Measurements from ENCODE around the gene SLC9A3.
"Not testable (repeated sequence)": the region's sequence is repeated elsewhere in the genome, so short reads cannot be mapped to it uniquely, and the experiment has no call there.

SLC9A3 gene

DNA sequence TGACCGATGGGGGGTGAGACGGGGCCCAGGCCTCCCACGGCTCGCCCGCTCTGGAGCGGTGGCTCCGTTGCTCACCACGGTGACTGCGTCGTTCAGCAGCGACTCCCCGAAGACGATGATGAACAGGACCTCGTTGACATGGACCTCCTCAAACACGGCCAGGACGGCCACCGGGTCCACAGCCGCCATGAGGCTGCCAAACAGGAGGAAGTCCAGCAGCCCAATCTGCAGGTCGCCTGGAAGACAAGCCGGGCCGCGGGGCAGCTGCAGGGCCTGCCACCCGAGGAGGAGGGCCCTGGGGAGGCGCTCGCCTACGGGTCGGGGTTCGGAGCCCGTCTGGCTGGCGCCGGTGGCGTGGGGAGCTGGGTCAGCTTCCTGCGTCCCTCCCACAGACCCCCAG, 36.0 kb downstream of the SLC9A3 start:
- H3K27me3 ChIP-seq (ENCODE audit: control insufficient read depth, low read length): no peaks in the 10 kb centered on the region
- no peak overlapping the region for H3K4me2 ChIP-seq (ENCODE audit: low read length)
- H3K27ac ChIP-seq (ENCODE audit: low read depth, low read length): no peak overlapping the region
- H3K36me3 ChIP-seq (ENCODE audit: control insufficient read depth, low read length): no peaks in the 10 kb centered on the region
- H3F3A ChIP-seq (ENCODE audit: control insufficient read depth, insufficient read depth): no peaks in the 10 kb centered on the region
- no peaks in the 10 kb centered on the region for H3K9me2 ChIP-seq (replicated peaks; ENCODE audit: control insufficient read depth, low read length)
- H3K4me1 ChIP-seq (ENCODE audit: control insufficient read depth, low read length): no peaks in the 10 kb centered on the region
- H3K79me2 ChIP-seq (ENCODE audit: control insufficient read depth, low read length): no peaks in the 10 kb centered on the region
- no peaks in the 10 kb centered on the region for H3K9me3 ChIP-seq (ENCODE audit: control insufficient read depth, insufficient read depth, low read length)
- H3K4me3 ChIP-seq (ENCODE audit: low read length): no peak overlapping the region
- no peak for TF ChIP-seq EZH2phosphoT487 (IDR thresholded peaks at IDR 0.05; ENCODE audit: borderline replicate concordance, low read length)
- H4K20me1 ChIP-seq (ENCODE audit: control insufficient read depth, insufficient read depth, low read depth, low read length): no peaks in the 10 kb centered on the region

DNA sequence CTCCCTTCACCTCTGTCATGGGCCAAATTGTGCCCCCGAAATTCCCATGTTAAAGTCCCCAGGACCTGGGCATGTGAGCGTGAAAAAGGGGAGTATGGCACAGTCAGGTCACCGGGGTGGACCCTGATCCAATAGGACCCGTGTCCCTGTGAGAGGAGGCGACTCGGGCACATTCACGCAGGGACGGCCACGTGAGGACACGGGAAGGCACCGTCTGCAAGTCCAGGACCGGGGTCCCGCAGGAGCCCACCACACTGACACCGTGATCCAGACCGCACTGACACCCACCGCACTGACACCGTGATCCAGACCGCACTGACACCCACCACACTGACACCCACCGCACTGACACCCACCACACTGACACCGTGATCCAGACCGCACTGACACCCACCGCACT, 37.7 kb downstream of the SLC9A3 start:
- H3K27me3 ChIP-seq (ENCODE audit: control insufficient read depth, low read length); H3K9me3 ChIP-seq (ENCODE audit: control insufficient read depth, insufficient read depth, low read length); H3F3A ChIP-seq (ENCODE audit: control insufficient read depth, insufficient read depth); H3K4me2 ChIP-seq (ENCODE audit: low read length); H3K9me2 ChIP-seq (replicated peaks; ENCODE audit: control insufficient read depth, low read length); H3K4me3 ChIP-seq (ENCODE audit: low read length); H4K20me1 ChIP-seq (ENCODE audit: control insufficient read depth, insufficient read depth, low read depth, low read length); H3K36me3 ChIP-seq (ENCODE audit: control insufficient read depth, low read length); H3K27ac ChIP-seq (ENCODE audit: low read depth, low read length); H3K79me2 ChIP-seq (ENCODE audit: control insufficient read depth, low read length); H3K4me1 ChIP-seq (ENCODE audit: control insufficient read depth, low read length): not testable (repeated sequence)

DNA sequence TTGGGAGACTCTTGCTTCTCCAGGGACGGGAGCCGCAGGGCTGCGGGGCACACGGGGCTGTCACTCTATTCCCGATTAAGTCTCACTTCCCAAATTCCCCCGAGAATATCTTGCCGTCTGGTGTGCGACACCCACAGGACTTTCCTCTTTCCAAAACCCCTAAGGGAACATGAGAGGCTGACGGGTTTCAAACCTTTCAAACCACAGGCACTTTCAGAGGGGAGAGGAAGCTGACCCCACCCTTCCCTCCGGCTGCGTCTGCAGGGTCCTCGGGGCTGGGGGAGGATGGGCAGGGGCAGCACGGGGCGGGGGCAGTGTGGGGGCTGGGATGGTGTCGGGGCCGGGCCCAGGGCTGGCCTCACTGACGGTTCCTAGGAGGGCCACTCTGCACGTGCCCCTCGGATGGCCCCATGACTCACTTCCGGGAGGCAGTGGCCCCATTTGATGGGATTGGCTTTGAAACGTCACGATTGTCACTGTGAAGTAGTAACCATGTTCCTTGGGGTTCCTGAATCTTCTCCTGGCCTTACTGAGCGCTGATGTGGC, 38.2 kb downstream of the SLC9A3 start:
- H3K79me2 ChIP-seq (ENCODE audit: control insufficient read depth, low read length): no peaks in the 10 kb centered on the region
- H3K27me3 ChIP-seq (ENCODE audit: control insufficient read depth, low read length): no peaks in the 10 kb centered on the region

DNA sequence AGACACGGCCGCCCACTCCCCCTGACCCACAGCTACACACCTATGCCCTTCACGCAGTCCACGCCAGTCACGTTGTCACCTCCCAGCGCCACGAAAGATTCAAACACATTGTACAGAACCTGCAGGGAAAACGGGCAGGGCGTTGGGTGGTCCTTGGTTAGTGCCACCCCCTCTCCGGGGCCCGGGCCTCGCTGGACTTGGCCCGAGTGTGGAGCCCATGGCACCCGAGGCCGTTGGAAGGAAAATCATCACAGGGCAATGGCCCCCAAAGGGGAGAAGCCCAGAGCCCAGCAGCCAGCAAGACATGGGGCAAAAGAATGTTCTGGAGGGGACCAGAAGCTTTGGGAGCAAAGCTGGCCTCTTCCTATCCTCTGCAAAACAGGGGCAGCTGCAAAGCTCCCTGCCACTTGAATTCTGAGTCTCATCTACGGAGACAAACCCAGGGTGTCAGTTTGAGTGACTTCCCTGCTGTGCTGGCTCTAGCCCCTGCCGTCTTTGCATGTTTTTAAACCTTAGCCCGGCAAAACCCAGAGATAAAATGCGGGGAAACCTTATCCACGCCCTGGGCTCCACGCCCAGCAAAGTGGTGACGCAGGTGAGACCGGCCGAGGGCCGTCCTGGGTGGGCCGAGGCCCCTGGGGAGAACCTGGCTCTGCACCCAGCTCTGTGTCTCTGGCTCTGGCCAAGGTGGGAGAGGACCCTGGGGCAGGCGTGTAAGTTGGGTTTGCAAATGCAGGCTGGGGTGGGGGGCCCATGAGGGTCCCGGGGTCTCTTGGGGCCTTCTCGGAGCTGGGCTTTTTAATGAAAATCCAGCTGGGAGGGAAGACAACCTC, 38.9 kb downstream of the SLC9A3 start:
- Histone ChIP-seq H3K36me3 (ENCODE audit: control insufficient read depth, low read length) (no peaks in the 10 kb centered on the region), H3F3A (ENCODE audit: control insufficient read depth, insufficient read depth) (no peaks in the 10 kb centered on the region), H3K79me2 (ENCODE audit: control insufficient read depth, low read length) (no peaks in the 10 kb centered on the region), H3K4me3 (ENCODE audit: low read length) (no peak overlapping the region), H3K4me1 (ENCODE audit: control insufficient read depth, low read length) (no peaks in the 10 kb centered on the region), H3K27ac (ENCODE audit: low read depth, low read length) (no peak overlapping the region), H3K9me2 (replicated peaks; ENCODE audit: control insufficient read depth, low read length) (no peaks in the 10 kb centered on the region), H3K9me3 (ENCODE audit: control insufficient read depth, insufficient read depth, low read length) (no peaks in the 10 kb centered on the region), H3K27me3 (ENCODE audit: control insufficient read depth, low read length) (no peaks in the 10 kb centered on the region), H3K4me2 (ENCODE audit: low read length) (no peak overlapping the region), H4K20me1 (ENCODE audit: control insufficient read depth, insufficient read depth, low read depth, low read length) (no peaks in the 10 kb centered on the region)
- TF ChIP-seq, protein P1, sequence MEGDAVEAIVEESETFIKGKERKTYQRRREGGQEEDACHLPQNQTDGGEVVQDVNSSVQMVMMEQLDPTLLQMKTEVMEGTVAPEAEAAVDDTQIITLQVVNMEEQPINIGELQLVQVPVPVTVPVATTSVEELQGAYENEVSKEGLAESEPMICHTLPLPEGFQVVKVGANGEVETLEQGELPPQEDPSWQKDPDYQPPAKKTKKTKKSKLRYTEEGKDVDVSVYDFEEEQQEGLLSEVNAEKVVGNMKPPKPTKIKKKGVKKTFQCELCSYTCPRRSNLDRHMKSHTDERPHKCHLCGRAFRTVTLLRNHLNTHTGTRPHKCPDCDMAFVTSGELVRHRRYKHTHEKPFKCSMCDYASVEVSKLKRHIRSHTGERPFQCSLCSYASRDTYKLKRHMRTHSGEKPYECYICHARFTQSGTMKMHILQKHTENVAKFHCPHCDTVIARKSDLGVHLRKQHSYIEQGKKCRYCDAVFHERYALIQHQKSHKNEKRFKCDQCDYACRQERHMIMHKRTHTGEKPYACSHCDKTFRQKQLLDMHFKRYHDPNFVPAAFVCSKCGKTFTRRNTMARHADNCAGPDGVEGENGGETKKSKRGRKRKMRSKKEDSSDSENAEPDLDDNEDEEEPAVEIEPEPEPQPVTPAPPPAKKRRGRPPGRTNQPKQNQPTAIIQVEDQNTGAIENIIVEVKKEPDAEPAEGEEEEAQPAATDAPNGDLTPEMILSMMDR (IDR thresholded peaks at IDR 0.05; ENCODE audit: low read depth, low read length, poor library complexity, severe bottlenecking): no peak
- no peak for TF ChIP-seq EZH2phosphoT487 (IDR thresholded peaks at IDR 0.05; ENCODE audit: borderline replicate concordance, low read length)

More for the DNA sequence above, 38.2 kb downstream of the SLC9A3 start:
- H3K4me2 ChIP-seq (ENCODE audit: low read length): no peak overlapping the region
- H3F3A ChIP-seq (ENCODE audit: control insufficient read depth, insufficient read depth): no peaks in the 10 kb centered on the region
- no peak for TF ChIP-seq EZH2phosphoT487 (IDR thresholded peaks at IDR 0.05; ENCODE audit: borderline replicate concordance, low read length)
- TF ChIP-seq, protein P1 (IDR thresholded peaks at IDR 0.05; ENCODE audit: low read depth, low read length, poor library complexity, severe bottlenecking): no peak
- no peaks in the 10 kb centered on the region for H3K9me3 ChIP-seq (ENCODE audit: control insufficient read depth, insufficient read depth, low read length)
- H4K20me1 ChIP-seq (ENCODE audit: control insufficient read depth, insufficient read depth, low read depth, low read length): no peaks in the 10 kb centered on the region
- H3K36me3 ChIP-seq (ENCODE audit: control insufficient read depth, low read length): no peaks in the 10 kb centered on the region
- H3K4me1 ChIP-seq (ENCODE audit: control insufficient read depth, low read length): no peaks in the 10 kb centered on the region
- no peaks in the 10 kb centered on the region for H3K9me2 ChIP-seq (replicated peaks; ENCODE audit: control insufficient read depth, low read length)
- no peak overlapping the region for H3K27ac ChIP-seq (ENCODE audit: low read depth, low read length)
- H3K4me3 ChIP-seq (ENCODE audit: low read length): no peak overlapping the region
